ENCODE measurements around the gene PDCD7.
"Not testable (repeated sequence)": the region's sequence is repeated elsewhere in the genome, so short reads cannot be mapped to it uniquely, and the experiment has no call there.

The PDCD7 gene

DNA sequence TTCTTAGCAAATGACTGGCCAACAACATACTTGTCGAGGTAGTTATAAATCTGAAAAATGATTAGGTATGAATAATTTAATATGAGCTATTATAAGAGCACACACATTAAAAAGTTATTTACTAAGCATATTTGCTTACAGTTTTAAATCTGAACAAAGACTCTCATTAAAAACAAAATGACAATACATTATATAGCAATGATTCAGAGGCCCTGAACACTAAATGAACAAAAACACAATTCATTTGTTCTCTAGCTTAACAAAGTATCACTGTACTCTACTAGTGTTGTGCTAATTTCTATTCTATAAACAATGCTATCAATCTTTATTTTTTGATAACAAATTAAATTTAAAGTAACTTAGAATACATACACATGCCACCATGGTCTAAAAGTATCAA lies 30.5 kb upstream of the PDCD7 start:
- Histone ChIP-seq H3K79me2 (ENCODE audit: control insufficient read depth, insufficient read depth, low read length, unreplicated experiment) (peaks cover 15% of the 10 kb centered on the region), H3K4me1 (ENCODE audit: control insufficient read depth, insufficient read depth, low read length, unreplicated experiment) (no peaks in the 10 kb centered on the region), H2AFZ (ENCODE audit: low read length, unreplicated experiment) (no peak overlapping the region), H3K27ac (ENCODE audit: low read depth, low read length) (no peak overlapping the region), H3K4me3 (ENCODE audit: low read depth, low read length) (no peak overlapping the region), H3K27me3 (ENCODE audit: insufficient read depth, low read length) (no peaks in the 10 kb centered on the region), H3K36me3 (ENCODE audit: insufficient read depth, low read length) (peaks cover 30% of the 10 kb centered on the region)

DNA sequence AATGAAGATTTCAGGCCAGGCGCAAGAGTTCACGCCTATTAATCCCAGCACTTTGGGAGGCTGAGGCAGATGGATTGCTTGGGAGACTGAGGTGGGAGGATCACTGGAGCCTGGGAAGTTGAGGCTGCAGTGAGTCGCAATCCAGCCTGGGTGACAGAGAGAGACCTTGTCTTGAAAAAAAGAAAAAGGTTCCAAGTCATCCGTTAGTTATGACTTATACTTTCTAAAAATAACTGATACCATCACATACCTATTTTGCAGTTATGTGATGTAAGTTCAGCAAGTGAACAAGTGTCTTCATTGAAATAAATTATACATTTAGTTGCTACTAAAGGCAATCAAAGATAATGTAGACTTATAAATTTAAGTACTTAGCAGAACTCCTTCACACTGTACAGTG lies 29.4 kb upstream of the PDCD7 start:
- Histone ChIP-seq H3K4me3 (ENCODE audit: low read depth, low read length) (no peak overlapping the region), H3K27me3 (ENCODE audit: insufficient read depth, low read length) (no peaks in the 10 kb centered on the region), H3K4me1 (ENCODE audit: control insufficient read depth, insufficient read depth, low read length, unreplicated experiment) (no peaks in the 10 kb centered on the region), H3K79me2 (ENCODE audit: control insufficient read depth, insufficient read depth, low read length, unreplicated experiment) (peaks cover 15% of the 10 kb centered on the region), H3K27ac (ENCODE audit: low read depth, low read length) (no peak overlapping the region), H2AFZ (ENCODE audit: low read length, unreplicated experiment) (no peak overlapping the region), H3K36me3 (ENCODE audit: insufficient read depth, low read length) (peaks cover 35% of the 10 kb centered on the region)

DNA sequence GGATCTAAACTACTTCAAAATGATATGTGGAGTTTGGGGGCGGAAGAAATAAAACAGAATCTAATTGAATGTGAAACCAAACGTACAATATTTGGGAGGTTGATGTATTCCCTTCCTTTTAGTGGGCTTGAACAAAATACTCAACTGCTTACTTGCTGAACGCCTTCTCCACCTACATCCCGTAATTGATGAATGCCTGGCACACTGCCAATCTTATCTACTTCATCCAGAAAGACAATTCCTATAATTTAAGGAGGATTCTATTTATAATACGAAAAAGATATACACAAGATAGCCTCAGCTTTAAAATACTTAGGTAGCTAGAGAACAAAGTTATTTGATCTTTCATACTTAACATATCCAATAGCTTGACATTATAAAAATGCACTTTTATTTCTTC lies 23.1 kb upstream of the PDCD7 start:
- Histone ChIP-seq H3K4me3 (ENCODE audit: low read depth, low read length) (no peak overlapping the region), H3K27me3 (ENCODE audit: insufficient read depth, low read length) (no peaks in the 10 kb centered on the region), H3K27ac (ENCODE audit: low read depth, low read length) (no peak overlapping the region), H3K36me3 (ENCODE audit: insufficient read depth, low read length) (peaks cover 42% of the 10 kb centered on the region), H2AFZ (ENCODE audit: low read length, unreplicated experiment) (no peak overlapping the region), H3K79me2 (ENCODE audit: control insufficient read depth, insufficient read depth, low read length, unreplicated experiment) (peaks cover under 1% of the 10 kb centered on the region), H3K4me1 (ENCODE audit: control insufficient read depth, insufficient read depth, low read length, unreplicated experiment) (no peaks in the 10 kb centered on the region)

DNA sequence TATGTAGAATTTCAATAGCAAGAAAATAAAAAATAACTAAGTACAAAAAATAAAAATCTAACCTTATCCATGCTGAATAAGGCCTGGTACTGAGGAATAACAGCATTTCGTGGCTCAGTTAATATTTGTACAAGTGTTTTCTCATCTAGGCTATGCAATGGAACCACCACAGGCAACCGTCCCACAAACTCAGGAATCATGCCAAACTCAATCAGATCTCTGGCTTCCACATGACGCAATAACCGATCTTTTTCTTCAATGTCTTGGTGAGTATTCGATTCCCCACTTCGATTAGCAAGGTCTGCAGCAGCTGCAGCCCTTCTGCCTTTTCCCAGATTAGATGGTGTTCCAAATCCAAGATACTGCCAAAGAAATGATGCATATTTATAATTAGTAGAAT lies 21.1 kb upstream of the PDCD7 start:
- H3K79me2 ChIP-seq (ENCODE audit: control insufficient read depth, insufficient read depth, low read length, unreplicated experiment): no peaks in the 10 kb centered on the region
- no peaks in the 10 kb centered on the region for H3K4me1 ChIP-seq (ENCODE audit: control insufficient read depth, insufficient read depth, low read length, unreplicated experiment)
- H3K27me3 ChIP-seq (ENCODE audit: insufficient read depth, low read length): no peaks in the 10 kb centered on the region
- H3K4me3 ChIP-seq (ENCODE audit: low read depth, low read length): no peak overlapping the region
- no peak overlapping the region for H2AFZ ChIP-seq (ENCODE audit: low read length, unreplicated experiment)
- peaks cover 43% of the 10 kb centered on the region for H3K36me3 ChIP-seq (ENCODE audit: insufficient read depth, low read length)
- H3K27ac ChIP-seq (ENCODE audit: low read depth, low read length): no peak overlapping the region

DNA sequence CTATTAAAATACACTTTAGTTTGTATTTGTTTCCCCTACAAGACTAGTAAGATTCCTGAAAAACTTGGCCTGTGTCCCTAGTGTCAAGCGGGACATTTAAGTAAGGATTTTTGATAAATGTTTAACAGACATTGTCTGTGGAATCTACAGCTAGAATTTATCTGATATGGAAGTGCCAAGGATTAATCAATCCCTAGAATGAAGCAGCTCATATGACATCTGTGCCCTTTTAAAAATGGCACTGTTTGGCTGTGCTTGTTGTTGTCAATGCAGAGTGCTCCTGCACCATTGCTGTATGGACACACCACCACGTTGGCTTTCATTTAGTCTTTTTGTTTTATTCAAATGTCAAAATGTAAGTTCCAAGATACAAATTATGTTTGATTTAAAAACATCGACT lies 14.3 kb upstream of the PDCD7 start:
- H3K4me1 ChIP-seq (ENCODE audit: control insufficient read depth, insufficient read depth, low read length, unreplicated experiment): no peaks in the 10 kb centered on the region
- no peak overlapping the region for H2AFZ ChIP-seq (ENCODE audit: low read length, unreplicated experiment)
- H3K27ac ChIP-seq (ENCODE audit: low read depth, low read length): no peak overlapping the region
- H3K79me2 ChIP-seq (ENCODE audit: control insufficient read depth, insufficient read depth, low read length, unreplicated experiment): no peaks in the 10 kb centered on the region
- no peak overlapping the region for H3K4me3 ChIP-seq (ENCODE audit: low read depth, low read length)
- H3K27me3 ChIP-seq (ENCODE audit: insufficient read depth, low read length): no peaks in the 10 kb centered on the region
- peaks cover 19% of the 10 kb centered on the region for H3K36me3 ChIP-seq (ENCODE audit: insufficient read depth, low read length)

DNA sequence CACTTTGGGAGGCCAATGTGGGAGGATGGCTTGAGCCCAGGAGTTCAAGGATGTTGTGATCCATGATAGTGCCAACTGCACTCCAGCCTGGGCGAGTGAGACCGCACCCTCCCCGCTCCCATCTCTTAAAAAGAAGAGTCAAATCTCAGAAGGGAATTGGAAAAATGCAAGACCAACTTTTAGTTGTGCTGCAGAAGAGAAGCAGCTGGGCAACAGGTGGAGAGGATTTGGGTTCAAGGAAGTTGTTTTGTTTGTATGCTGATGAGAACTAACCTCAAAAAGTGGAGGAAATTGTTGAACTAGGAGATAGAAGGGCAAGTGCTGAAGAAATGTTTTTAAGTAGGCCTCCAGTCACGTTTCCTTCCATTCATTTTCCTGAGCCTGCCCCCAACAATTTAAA lies 12.8 kb upstream of the PDCD7 start:
- Histone ChIP-seq H2AFZ (ENCODE audit: low read length, unreplicated experiment) (no peak overlapping the region), H3K79me2 (ENCODE audit: control insufficient read depth, insufficient read depth, low read length, unreplicated experiment) (no peaks in the 10 kb centered on the region), H3K4me1 (ENCODE audit: control insufficient read depth, insufficient read depth, low read length, unreplicated experiment) (no peaks in the 10 kb centered on the region), H3K36me3 (ENCODE audit: insufficient read depth, low read length) (peaks cover 16% of the 10 kb centered on the region), H3K27ac (ENCODE audit: low read depth, low read length) (no peak overlapping the region), H3K27me3 (ENCODE audit: insufficient read depth, low read length) (no peaks in the 10 kb centered on the region), H3K4me3 (ENCODE audit: low read depth, low read length) (no peak overlapping the region)

DNA sequence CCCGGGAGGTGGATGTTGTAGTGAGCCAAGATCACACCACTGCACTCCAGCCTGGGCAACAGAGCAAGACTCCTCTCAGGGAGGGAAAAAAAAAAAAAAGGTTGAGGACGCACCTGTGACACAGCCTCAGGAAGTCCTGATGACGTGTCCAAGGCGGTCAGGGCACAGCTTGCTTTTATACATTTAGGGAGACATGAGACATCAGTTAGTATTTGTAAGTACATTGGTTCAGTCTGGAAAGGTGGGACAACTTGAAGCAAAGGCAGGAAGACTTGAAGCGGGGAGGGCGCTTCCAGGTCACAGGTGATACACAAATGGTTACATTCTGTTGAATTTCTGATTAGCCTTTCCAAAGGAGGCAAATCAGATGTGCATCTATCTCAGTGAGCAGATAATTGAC lies 5.0 kb upstream of the PDCD7 start:
- H3K36me3 ChIP-seq (ENCODE audit: insufficient read depth, low read length): not testable (repeated sequence)

DNA sequence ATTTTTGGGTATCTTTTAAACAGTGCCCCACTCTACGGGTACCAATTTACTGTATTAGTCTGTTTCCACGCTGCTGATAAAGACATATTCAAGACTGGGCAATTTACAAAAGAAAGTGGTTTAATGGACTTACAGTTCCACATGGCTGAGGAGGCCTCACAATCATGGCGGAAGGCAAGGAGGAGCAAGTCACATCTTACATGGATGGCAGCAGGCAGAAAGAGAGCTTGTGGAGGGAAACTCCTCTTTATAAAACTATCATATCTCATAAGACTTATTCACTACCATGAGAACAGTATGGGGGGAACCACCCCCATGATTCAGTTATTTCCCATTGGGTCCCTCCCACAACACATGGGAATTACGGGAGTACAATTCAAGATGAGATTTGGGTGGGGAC lies 4.3 kb upstream of the PDCD7 start:
- not testable (repeated sequence) for H2AFZ ChIP-seq (ENCODE audit: low read length, unreplicated experiment); H3K4me3 ChIP-seq (ENCODE audit: low read depth, low read length); H3K79me2 ChIP-seq (ENCODE audit: control insufficient read depth, insufficient read depth, low read length, unreplicated experiment); H3K36me3 ChIP-seq (ENCODE audit: insufficient read depth, low read length); H3K27ac ChIP-seq (ENCODE audit: low read depth, low read length); H3K27me3 ChIP-seq (ENCODE audit: insufficient read depth, low read length); H3K4me1 ChIP-seq (ENCODE audit: control insufficient read depth, insufficient read depth, low read length, unreplicated experiment)

More for the DNA sequence above, 5.0 kb upstream of the PDCD7 start:
- H3K27ac ChIP-seq (ENCODE audit: low read depth, low read length); H2AFZ ChIP-seq (ENCODE audit: low read length, unreplicated experiment); H3K79me2 ChIP-seq (ENCODE audit: control insufficient read depth, insufficient read depth, low read length, unreplicated experiment); H3K4me1 ChIP-seq (ENCODE audit: control insufficient read depth, insufficient read depth, low read length, unreplicated experiment); H3K27me3 ChIP-seq (ENCODE audit: insufficient read depth, low read length); H3K4me3 ChIP-seq (ENCODE audit: low read depth, low read length): not testable (repeated sequence)

DNA sequence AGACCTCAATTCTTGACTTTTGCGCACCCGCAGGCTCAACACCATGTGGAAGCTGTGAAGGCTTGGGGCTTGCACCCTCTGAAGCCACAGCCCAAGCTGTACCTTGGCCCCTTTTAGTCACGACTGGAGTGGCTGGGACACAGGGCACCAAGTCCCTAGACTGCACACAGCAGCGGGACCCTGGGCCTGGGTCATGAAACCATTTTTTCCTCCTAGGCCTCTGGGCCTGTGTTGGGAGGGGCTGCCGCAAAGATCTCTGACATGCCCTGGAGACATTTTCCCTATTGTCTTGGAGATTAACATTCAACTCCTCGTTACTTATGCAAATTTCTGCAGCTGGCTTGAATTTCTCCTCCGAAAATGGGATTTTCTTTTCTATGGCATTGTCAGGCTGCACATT lies 3.5 kb upstream of the PDCD7 start:
- H3K79me2 ChIP-seq (ENCODE audit: control insufficient read depth, insufficient read depth, low read length, unreplicated experiment); H3K36me3 ChIP-seq (ENCODE audit: insufficient read depth, low read length); H2AFZ ChIP-seq (ENCODE audit: low read length, unreplicated experiment); H3K4me1 ChIP-seq (ENCODE audit: control insufficient read depth, insufficient read depth, low read length, unreplicated experiment); H3K4me3 ChIP-seq (ENCODE audit: low read depth, low read length); H3K27ac ChIP-seq (ENCODE audit: low read depth, low read length); H3K27me3 ChIP-seq (ENCODE audit: insufficient read depth, low read length): not testable (repeated sequence)

DNA sequence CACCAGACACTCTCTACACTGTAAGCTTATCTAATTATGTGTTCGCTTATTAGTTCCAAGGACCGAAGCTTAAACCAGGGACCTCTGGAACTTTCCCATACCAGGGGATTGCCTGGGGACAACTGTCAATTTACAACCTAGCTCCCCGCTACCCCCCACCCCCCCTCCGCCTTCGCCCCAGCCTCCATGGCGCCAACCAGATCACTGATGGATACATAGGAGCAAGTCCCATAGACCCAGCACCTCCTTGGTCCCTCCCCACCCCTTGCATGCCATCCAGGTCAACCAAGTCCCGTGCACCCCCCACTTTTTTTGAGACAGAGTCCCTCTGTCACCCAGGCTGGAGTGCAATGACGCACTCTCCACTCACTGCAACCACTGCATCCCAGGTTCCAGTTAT lies 930 bp upstream of the PDCD7 start:
- Histone ChIP-seq H3K79me2 (ENCODE audit: control insufficient read depth, insufficient read depth, low read length, unreplicated experiment) (peaks cover 29% of the 10 kb centered on the region), H3K27ac (ENCODE audit: low read depth, low read length) (no peak overlapping the region), H3K4me3 (ENCODE audit: low read depth, low read length) (peak overlapping the region; percentile 95)

DNA sequence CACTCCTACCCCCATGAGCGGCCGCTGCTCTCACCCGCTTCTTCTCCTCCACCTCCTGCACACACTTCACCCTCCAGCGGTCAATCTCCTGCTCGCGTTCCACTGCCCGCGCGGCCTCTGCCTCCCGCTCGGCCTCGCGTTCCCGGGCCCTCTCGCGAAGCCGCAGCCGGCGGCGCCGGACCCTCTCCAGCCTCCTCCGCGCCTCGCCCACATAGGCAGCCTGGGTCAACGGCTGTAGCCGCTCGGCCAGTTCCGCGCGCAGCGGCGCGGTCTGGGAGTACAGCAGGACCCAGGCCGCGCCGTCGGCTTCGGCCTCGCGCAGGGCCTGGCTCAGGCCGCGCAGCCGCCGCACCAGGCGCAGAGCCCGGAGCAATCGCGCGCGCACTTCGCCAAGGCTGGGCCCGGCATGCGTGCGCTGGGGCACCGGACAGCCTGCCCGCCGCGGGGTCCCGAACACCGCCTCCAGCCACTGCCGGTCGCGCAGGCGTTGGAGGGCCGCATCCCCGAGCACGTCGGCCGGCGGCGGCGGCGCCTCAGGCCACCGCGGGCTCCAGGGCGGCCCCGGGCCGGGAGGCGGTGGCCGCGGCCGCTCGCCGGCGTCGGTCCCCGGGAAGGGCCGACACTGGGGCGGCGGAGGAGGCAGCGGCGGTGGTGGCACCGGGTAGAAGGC lies 595 bp downstream of the PDCD7 start:
- peaks cover 14% of the 10 kb centered on the region; the same call in 1 of the 2 replicates for H3K36me3 ChIP-seq (ENCODE audit: insufficient read depth, low read length)
- H2AFZ ChIP-seq (ENCODE audit: low read length, unreplicated experiment): peak overlapping the region; percentile 34
- no peaks in the 10 kb centered on the region for H3K27me3 ChIP-seq (ENCODE audit: insufficient read depth, low read length)
- H3K4me1 ChIP-seq (ENCODE audit: control insufficient read depth, insufficient read depth, low read length, unreplicated experiment): no peaks in the 10 kb centered on the region
- peak overlapping the region; percentile 27; the same call in 1 of the 2 replicates for H3K27ac ChIP-seq (ENCODE audit: low read depth, low read length)
- H3K4me3 ChIP-seq (ENCODE audit: low read depth, low read length): peak overlapping the region; percentile 95
- H3K79me2 ChIP-seq (ENCODE audit: control insufficient read depth, insufficient read depth, low read length, unreplicated experiment): peaks cover 36% of the 10 kb centered on the region

More for the DNA sequence above, 930 bp upstream of the PDCD7 start:
- 0 out of 2 replicates have a peak, but pooled peaks cover 4% of the 10 kb centered on the region for H3K36me3 ChIP-seq (ENCODE audit: insufficient read depth, low read length)
- H2AFZ ChIP-seq (ENCODE audit: low read length, unreplicated experiment): no peak overlapping the region
- no peaks in the 10 kb centered on the region for H3K27me3 ChIP-seq (ENCODE audit: insufficient read depth, low read length)
- no peaks in the 10 kb centered on the region for H3K4me1 ChIP-seq (ENCODE audit: control insufficient read depth, insufficient read depth, low read length, unreplicated experiment)

Measured in ACC112 (cell line).